RWPE1 (cell line): ENCODE data around the gene XYLT2.

Source experiments
- CTCF ChIA-PET: fragments of 350-600 bp; sonication (Branson Sonifier 250); formaldehyde crosslinking; extraction: SDS; loops from one replicate; lab custom pipeline; 2021; lab: Yijun Ruan, JAX
- POLR2A ChIA-PET: fragments of 400-600 bp; formaldehyde crosslinking; extraction: SDS; loops from one replicate; lab custom pipeline; 2020; ENCODE audit warnings: antibody characterized with exemption; ENCODE audit not compliant: low non-redundant PET; lab: Yijun Ruan, JAX
- DNase-seq: peaks from one replicate; pipeline ENCODE4 v3.0.0; 2012; ENCODE audit warnings: low spot score
- H3K27ac ChIP-seq: fragments of 450-650 bp; 2 replicates; pipeline ENCODE4 v1.5.1; 2017
- CTCF ChIP-seq: fragments of 450-650 bp; conservative IDR thresholded peaks from 2 replicates; pipeline ENCODE4 v1.5.1; 2017; ENCODE audit warnings: low read depth, mild to moderate bottlenecking

Gene XYLT2

GRCh38 chr17:50337956-50338355 lies 8.0 kb upstream of the XYLT2 start:
- CTCF ChIA-PET, result interaction anchor here (0.6 kb wide), 2 partner anchors 25 to 40 kb away, joined by 3 to 6 read pairs; no protein-coding TSS in a partner anchor
- TF ChIP-seq CTCF, result no peak
- no peak for DNase-seq
- POLR2A ChIA-PET, result no interaction called here
- no peak overlapping the region for H3K27ac ChIP-seq

GRCh38 chr17:50338645-50339044 lies 7.3 kb upstream of the XYLT2 start:
- no peak overlapping the region for H3K27ac ChIP-seq
- TF ChIP-seq CTCF, result no peak
- no peak for DNase-seq
- POLR2A ChIA-PET, result no interaction called here
- CTCF ChIA-PET, result interaction anchor here (0.6 to 0.7 kb wide), 2 partner anchors 41 to 878 kb away, joined by 3 to 6 read pairs; no protein-coding TSS in a partner anchor

GRCh38 chr17:50339381-50339780 lies 6.5 kb upstream of the XYLT2 start:
- no peak for DNase-seq
- CTCF ChIA-PET, result no interaction called here
- POLR2A ChIA-PET, result no interaction called here
- no peak overlapping the region for H3K27ac ChIP-seq
- TF ChIP-seq CTCF, result no peak

- POLR2A ChIA-PET, result interaction anchor here (0.7 to 1.5 kb wide), 3 partner anchors 25 to 145 kb away, joined by 3 to 5 read pairs (median 5); no protein-coding TSS in a partner anchor
- DNase-seq, result no peak
- TF ChIP-seq CTCF, result no peak
- H3K27ac ChIP-seq, result no peak overlapping the region
- CTCF ChIA-PET, result interaction anchor here (0.6 to 1.0 kb wide), 3 partner anchors 47 to 176 kb away, joined by 3 to 4 read pairs (median 3); no protein-coding TSS in a partner anchor
Observed at GRCh38 chr17:50344731-50345365, 1.1 kb upstream of the XYLT2 start.

- DNase-seq, result peak; percentile 35
- peak overlapping the region; percentile 81 for H3K27ac ChIP-seq
- ChIA-PET POLR2A (interaction anchor here (1.5 kb wide), 1 partner anchor 55 kb away, joined by 3 read pairs; no protein-coding TSS in a partner anchor), CTCF (interaction anchor here (0.8 to 1.1 kb wide), 3 partner anchors 49 to 145 kb away, joined by 3 to 4 read pairs (median 3); partner anchors contain the start of gene COL1A1)
- TF ChIP-seq CTCF, result no peak
Observed at GRCh38 chr17:50346313-50347116, 589 bp downstream of the XYLT2 start.
